Measurements from ENCODE around the gene COL26A1. TPM values are rescaled to one million over a fixed set of nuclear protein-coding genes. Genes with fewer than 3 reads are reported as not detected.

The COL26A1 gene
- total and polyA plus RNA-seq, 7 donors, result 0.13 TPM; not detected in 6

GRCh38 chr7:101436221-101436735 lies 73.6 kb downstream of the COL26A1 start:
- Histone ChIP-seq H3K4me3 (no peak overlapping the region), H3K4me1 (no peaks in the 10 kb centered on the region), H3K9me3 (no peaks in the 10 kb centered on the region), H3K27me3 (peaks cover 0 to 48% (median 23%) of the 10 kb centered on the region in 3 donors), H3K36me3 (no peaks in the 10 kb centered on the region), H3K27ac (no peak overlapping the region)
- intact Hi-C loops (cut with DNase I), result no loop called here
- no peak for DNase-seq
- no peak for TF ChIP-seq POLR2AphosphoS5 (IDR thresholded peaks at IDR 0.05)
- no peak for TF ChIP-seq EP300 (IDR thresholded peaks at IDR 0.05)
- no peak for TF ChIP-seq POLR2A (IDR thresholded peaks at IDR 0.05)
- TF ChIP-seq, protein P1, sequence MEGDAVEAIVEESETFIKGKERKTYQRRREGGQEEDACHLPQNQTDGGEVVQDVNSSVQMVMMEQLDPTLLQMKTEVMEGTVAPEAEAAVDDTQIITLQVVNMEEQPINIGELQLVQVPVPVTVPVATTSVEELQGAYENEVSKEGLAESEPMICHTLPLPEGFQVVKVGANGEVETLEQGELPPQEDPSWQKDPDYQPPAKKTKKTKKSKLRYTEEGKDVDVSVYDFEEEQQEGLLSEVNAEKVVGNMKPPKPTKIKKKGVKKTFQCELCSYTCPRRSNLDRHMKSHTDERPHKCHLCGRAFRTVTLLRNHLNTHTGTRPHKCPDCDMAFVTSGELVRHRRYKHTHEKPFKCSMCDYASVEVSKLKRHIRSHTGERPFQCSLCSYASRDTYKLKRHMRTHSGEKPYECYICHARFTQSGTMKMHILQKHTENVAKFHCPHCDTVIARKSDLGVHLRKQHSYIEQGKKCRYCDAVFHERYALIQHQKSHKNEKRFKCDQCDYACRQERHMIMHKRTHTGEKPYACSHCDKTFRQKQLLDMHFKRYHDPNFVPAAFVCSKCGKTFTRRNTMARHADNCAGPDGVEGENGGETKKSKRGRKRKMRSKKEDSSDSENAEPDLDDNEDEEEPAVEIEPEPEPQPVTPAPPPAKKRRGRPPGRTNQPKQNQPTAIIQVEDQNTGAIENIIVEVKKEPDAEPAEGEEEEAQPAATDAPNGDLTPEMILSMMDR (IDR thresholded peaks at IDR 0.05), result no peak
- WGBS, 2 donors, result 49 to 66% methylated on average over 15 of the region's 15 CpGs

DNA sequence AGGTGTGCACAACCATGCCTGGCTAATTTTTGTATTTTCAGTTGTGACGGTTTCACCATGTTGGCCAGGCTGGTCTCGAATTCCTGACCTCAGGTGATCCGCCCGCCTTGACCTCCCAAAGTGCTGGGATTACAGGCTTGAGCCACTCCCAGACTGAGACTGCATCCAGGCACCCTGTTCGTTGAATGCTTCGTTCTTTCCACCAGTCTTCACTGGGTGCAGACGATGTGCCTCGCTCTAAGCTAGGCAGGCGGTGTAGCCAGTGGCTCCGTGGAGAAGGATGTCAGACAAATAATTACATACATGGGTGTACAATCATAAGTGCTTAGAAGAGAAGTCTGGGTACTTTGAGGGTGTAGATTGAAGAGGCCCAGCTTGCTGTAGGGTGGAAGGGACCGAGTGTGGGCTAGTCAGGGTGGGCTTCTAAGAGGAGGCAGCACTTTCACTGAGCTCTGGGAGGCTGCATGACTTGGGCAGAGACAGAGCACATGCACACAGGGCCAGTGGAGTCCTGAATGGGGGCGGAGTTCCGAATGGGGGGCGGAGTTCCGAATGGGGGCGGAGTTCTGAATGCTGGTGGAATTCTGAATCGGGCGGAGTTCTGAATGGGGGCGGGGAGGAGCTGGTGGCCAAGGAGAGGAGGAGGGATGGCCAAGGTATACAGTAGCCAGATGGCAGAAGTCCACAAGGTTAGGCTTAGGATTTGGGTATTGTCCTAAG lies 74.3 kb downstream of the COL26A1 start:
- H3K4me3 ChIP-seq, result no peak overlapping the region
- DNase-seq, result no peak
- intact Hi-C loops (cut with DNase I), result no loop called here
- 58 to 74% methylated on average over 19 of the region's 19 CpGs for WGBS, 2 donors
- H3K36me3 ChIP-seq, result no peaks in the 10 kb centered on the region
- TF ChIP-seq EP300 (IDR thresholded peaks at IDR 0.05) (no peak), POLR2A (IDR thresholded peaks at IDR 0.05) (no peak), POLR2AphosphoS5 (IDR thresholded peaks at IDR 0.05) (no peak)
- TF ChIP-seq, protein P1 (IDR thresholded peaks at IDR 0.05), result no peak
- H3K4me1 ChIP-seq, result no peaks in the 10 kb centered on the region
- H3K27me3 ChIP-seq, result peaks cover 0 to 48% (median 23%) of the 10 kb centered on the region in 3 donors
- H3K27ac ChIP-seq, result no peak overlapping the region
- no peaks in the 10 kb centered on the region for H3K9me3 ChIP-seq

- Histone ChIP-seq H3K9me3 (no peaks in the 10 kb centered on the region), H3K36me3 (no peaks in the 10 kb centered on the region), H3K4me3 (no peak overlapping the region), H3K27ac (no peak overlapping the region), H3K4me1 (no peaks in the 10 kb centered on the region), H3K27me3 (peaks cover 0 to 14% (median 0%) of the 10 kb centered on the region in 3 donors)
- TF ChIP-seq EP300 (IDR thresholded peaks at IDR 0.05) (no peak), POLR2A (IDR thresholded peaks at IDR 0.05) (no peak), POLR2AphosphoS5 (IDR thresholded peaks at IDR 0.05) (no peak)
- TF ChIP-seq, protein P1 (IDR thresholded peaks at IDR 0.05), result no peak
- no peak for DNase-seq
- intact Hi-C loops (cut with DNase I), result no loop called here
- 70 to 71% methylated on average over 7 of the region's 7 CpGs for WGBS, 2 donors
Measured at GRCh38 chr7:101441890-101442289, 79.2 kb downstream of the COL26A1 start.

DNA sequence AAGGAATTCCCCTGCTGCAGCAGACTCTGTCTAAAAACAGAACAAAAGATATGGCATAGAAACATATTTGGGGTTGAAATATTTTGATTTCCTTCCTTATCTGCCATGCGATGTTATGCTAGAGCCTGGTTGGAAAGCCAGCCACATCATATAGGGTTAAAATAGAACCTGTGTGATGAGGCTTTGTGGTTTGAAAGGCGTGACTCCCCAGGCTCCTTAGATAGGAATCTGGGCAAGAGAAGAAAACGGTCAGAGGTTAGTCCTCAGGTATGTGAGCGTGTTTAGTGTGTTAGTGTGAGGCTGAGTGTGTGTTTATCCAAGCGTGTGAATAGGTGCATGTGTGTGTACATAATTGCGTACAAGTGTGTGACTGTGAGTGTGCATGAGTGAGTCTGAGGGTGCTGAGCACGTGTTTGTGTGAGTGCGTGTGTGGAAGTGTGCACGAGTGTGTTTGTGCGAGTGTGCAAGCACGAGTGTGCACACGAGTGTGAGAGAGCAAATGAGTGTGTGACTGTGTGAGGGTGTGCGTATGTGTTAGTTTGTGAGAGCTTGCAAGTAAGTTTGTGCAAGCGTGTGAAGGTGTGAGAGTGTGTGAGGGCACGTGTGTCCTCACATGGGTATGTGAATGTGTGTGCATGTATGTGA lies 79.9 kb downstream of the COL26A1 start:
- intact Hi-C loops (cut with DNase I), result no loop called here
- no peak overlapping the region for H3K4me3 ChIP-seq
- no peaks in the 10 kb centered on the region for H3K4me1 ChIP-seq
- TF ChIP-seq EP300 (IDR thresholded peaks at IDR 0.05) (no peak), POLR2AphosphoS5 (IDR thresholded peaks at IDR 0.05) (no peak), POLR2A (IDR thresholded peaks at IDR 0.05) (no peak)
- TF ChIP-seq, protein P1 (IDR thresholded peaks at IDR 0.05), result no peak
- H3K27ac ChIP-seq, result no peak overlapping the region
- no peaks in the 10 kb centered on the region for H3K9me3 ChIP-seq
- H3K27me3 ChIP-seq, result peaks cover 0 to 7% (median 0%) of the 10 kb centered on the region in 3 donors
- WGBS, 2 donors, result 39 to 59% methylated on average over 15 of the region's 15 CpGs
- DNase-seq, result no peak
- H3K36me3 ChIP-seq, result no peaks in the 10 kb centered on the region
